Endothelial cell (in vitro differentiated cells): ENCODE results near the gene HDAC4. TPM values are rescaled to one million over a fixed set of nuclear protein-coding genes. Genes with fewer than 3 reads are reported as not detected.

Source experiments
- DNase-seq: peaks from one replicate; pipeline ENCODE4 v3.0.0; 2021; ENCODE audit warnings: low spot score
- H3K27ac Mint-ChIP-seq: one replicate; pipeline ENCODE4 v1.8.0; 2021; ENCODE audit warnings: mixed read lengths, inconsistent platforms; ENCODE audit not compliant: unreplicated experiment
- H3K27me3 Mint-ChIP-seq: one replicate; pipeline ENCODE4 v1.8.0; 2021; ENCODE audit warnings: mild to moderate bottlenecking, moderate library complexity, mixed read lengths, inconsistent platforms; ENCODE audit not compliant: unreplicated experiment
- H3K36me3 Mint-ChIP-seq: one replicate; pipeline ENCODE4 v1.8.0; 2021; ENCODE audit warnings: mild to moderate bottlenecking, low read depth, mixed read lengths, inconsistent platforms; ENCODE audit not compliant: unreplicated experiment
- H3K4me1 Mint-ChIP-seq: one replicate; pipeline ENCODE4 v1.8.0; 2021; ENCODE audit warnings: mild to moderate bottlenecking, mixed read lengths, inconsistent platforms; ENCODE audit not compliant: unreplicated experiment
- H3K4me3 Mint-ChIP-seq: one replicate; pipeline ENCODE4 v1.8.0; 2021; ENCODE audit warnings: mild to moderate bottlenecking, mixed read lengths, inconsistent platforms; ENCODE audit not compliant: unreplicated experiment
- H3K9me3 Mint-ChIP-seq: one replicate; pipeline ENCODE4 v1.8.0; 2021; ENCODE audit warnings: mixed read lengths, inconsistent platforms; ENCODE audit not compliant: unreplicated experiment
- total RNA-seq: library from RNA; stranded (reverse); fragmentation: NEBNext Ultra II Directional; extraction: Animal tissue kit (Norgen Biotek cat#: 25700); gene quantifications from one replicate; pipeline ENCODE4 v1.2.1, GENCODE V29; 2021; ENCODE audit not compliant: unreplicated experiment
- TF ChIP-seq, protein P1 (sequence below): fragments of 200-600 bp; sonication (generic); IDR thresholded peaks from one replicate; pipeline ENCODE4 v1.5.0; 2021; ENCODE audit warnings: antibody characterized with exemption; ENCODE audit not compliant: unreplicated experiment

The HDAC4 gene
- total RNA-seq, 1 donor from 2014 or later = 26.0 TPM

DNA sequence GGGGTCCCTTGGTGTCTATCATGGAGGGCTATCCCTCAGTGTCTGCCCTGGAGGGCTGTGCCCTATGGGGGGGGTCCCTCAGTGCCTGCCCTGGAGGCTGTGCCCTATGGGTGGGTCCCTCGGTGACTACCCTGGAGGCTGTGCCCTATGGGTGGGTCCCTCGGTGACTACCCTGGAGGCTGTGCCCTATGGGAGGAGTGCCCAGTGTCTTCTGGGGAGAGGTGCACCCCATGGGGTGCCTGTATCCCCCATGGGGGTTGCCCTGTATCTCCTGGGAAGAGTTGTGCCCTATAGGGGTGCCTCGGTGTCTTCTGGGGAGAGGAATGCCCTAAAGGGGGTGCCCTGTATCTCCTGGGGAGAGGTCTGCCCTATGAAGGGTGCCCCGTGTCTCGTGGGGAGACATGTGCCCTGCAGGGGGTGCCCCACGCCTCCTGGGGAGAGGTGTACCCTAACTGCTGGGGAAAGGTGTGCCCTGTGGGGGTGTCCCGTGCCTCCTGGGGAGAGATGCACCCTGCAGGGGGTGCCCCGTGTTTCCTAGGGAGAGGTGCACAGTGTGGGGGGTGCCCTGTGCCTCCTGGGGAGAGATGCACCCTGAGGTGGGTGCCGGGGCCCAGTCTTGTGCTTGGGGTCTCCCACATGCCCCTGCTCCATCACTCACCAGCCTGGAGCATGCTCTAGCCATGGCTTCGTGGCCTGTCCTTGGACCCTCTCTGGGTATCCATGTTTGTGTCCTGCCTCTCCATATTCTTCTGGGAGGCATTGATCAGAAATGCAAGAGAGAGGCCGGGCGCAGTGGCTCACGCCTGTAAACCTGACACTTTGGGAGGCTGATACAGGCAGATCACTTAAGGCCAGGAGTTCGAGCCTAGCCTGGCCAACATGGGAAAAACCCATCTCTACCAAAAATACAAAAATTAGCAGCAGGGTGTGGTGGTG, 215.6 kb downstream of the HDAC4 start:
- no peak for DNase-seq
- Mint-ChIP-seq H3K9me3 (no peaks in the 10 kb centered on the region), H3K27me3 (no peaks in the 10 kb centered on the region), H3K4me1 (no peaks in the 10 kb centered on the region), H3K36me3 (peaks cover 18% of the 10 kb centered on the region), H3K27ac (no peak overlapping the region), H3K4me3 (no peak overlapping the region)
- TF ChIP-seq, protein P1, sequence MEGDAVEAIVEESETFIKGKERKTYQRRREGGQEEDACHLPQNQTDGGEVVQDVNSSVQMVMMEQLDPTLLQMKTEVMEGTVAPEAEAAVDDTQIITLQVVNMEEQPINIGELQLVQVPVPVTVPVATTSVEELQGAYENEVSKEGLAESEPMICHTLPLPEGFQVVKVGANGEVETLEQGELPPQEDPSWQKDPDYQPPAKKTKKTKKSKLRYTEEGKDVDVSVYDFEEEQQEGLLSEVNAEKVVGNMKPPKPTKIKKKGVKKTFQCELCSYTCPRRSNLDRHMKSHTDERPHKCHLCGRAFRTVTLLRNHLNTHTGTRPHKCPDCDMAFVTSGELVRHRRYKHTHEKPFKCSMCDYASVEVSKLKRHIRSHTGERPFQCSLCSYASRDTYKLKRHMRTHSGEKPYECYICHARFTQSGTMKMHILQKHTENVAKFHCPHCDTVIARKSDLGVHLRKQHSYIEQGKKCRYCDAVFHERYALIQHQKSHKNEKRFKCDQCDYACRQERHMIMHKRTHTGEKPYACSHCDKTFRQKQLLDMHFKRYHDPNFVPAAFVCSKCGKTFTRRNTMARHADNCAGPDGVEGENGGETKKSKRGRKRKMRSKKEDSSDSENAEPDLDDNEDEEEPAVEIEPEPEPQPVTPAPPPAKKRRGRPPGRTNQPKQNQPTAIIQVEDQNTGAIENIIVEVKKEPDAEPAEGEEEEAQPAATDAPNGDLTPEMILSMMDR = no peak

DNA sequence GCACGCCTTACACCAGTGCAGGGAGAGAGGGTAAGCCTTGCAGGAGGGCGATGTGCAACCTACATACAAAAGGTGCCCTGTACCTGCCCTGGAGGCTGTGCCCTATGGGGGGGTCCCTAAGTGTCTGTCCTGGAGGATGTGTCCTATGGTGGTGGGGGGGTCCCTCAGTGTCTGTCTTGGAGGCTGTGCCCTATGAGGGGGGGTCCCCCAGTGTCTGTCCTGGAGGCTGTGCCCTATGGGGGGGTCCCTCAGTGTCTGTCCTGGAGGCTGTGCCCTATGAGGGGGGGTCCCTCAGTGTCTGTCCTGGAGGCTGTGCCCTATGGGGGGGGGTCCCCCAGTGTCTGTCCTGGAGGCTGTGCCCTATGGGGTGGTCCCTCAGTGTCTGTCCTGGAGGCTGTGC, 216.6 kb downstream of the HDAC4 start:
- Mint-ChIP-seq H3K27ac (no peak overlapping the region), H3K27me3 (no peaks in the 10 kb centered on the region), H3K4me3 (no peak overlapping the region), H3K4me1 (no peaks in the 10 kb centered on the region), H3K36me3 (peaks cover 23% of the 10 kb centered on the region), H3K9me3 (no peaks in the 10 kb centered on the region)
- no peak for DNase-seq
- TF ChIP-seq, protein P1 = no peak

DNA sequence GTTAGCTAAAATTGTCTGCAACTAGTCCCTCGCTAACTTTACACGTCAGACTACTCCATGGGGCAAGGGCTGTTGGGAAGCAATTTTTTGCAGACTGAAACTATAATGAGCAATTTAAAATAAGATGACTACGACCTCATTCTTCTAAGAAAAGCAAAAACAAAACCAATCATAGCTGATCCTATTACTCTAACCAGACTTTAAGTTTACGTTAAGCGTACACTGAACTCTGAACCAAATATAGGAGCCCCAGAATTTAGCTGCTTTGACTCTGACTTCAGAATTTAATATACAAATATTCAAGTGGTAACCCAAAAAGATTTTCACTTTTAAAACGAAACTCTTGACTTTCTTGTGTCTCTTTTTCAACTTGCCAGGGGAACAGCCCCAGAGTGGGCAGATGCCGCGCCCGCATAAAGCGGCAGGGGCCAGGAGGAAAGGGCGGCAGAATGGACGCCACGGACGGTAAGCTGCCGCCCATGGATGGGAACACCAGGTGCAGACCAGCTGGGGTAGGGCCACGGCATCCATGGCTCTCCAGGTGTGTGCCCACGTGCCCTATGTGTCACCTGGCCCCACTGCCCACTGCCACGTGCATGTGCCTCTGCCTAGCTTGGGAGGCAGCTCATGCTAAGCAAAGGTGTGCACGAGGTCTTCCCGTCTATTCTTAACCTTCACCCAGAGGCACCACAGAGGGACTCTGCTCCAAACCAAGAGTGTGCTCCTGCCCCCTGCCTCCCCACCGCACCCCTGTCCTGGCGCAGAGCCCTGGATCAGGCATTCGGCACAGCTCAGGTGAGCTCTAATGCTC, 217.6 kb downstream of the HDAC4 start:
- TF ChIP-seq, protein P1 = no peak
- Mint-ChIP-seq H3K9me3 (no peaks in the 10 kb centered on the region), H3K27ac (no peak overlapping the region), H3K4me1 (no peaks in the 10 kb centered on the region), H3K27me3 (no peaks in the 10 kb centered on the region), H3K36me3 (peaks cover 24% of the 10 kb centered on the region), H3K4me3 (no peak overlapping the region)
- no peak for DNase-seq

DNA sequence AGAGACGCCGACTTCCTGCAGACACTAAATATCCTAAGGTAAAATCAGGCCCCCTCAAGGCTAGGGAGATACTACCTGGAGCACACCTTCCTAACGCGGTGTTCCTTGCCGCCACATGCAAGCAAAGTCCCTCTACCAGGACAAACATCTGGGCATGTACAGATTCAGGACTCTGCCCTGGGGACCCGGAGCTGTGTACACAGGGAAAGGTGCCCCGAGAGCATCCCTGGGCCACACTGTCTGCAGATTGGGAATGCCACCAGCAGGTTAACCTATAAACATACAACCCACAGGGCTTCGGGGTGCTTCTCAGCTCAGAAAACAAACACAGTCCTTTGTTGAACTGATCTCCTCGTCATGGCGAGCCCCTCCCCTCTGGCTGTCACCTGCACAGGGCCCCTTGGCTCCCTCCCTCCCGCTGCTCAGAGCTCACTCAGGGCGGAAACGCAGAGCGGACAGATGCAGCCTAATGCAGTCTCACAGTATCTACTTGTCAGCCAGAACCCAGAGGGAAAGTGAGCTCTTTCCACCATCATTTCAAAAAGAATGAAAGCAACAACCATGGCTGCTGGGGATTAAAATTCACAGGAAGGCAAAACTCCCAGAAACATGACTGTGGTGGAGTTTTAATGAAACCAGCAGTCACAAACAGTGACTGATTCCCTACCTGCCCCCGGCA, 218.8 kb downstream of the HDAC4 start:
- H3K9me3 Mint-ChIP-seq = no peaks in the 10 kb centered on the region
- no peaks in the 10 kb centered on the region for H3K4me1 Mint-ChIP-seq
- H3K36me3 Mint-ChIP-seq = peaks cover 33% of the 10 kb centered on the region
- TF ChIP-seq, protein P1 = no peak
- DNase-seq = no peak
- no peak overlapping the region for H3K27ac Mint-ChIP-seq
- no peak overlapping the region for H3K4me3 Mint-ChIP-seq
- H3K27me3 Mint-ChIP-seq = no peaks in the 10 kb centered on the region
